ENCODE data around the gene PIP4K2A. TPM values are rescaled to one million over a fixed set of nuclear protein-coding genes. Genes with fewer than 3 reads are reported as not detected.

PIP4K2A gene
- total RNA-seq, 2 donors from 2014 or later, result 13.2 to 17.4 TPM

Other genes with a start within 250 kb of the PIP4K2A start
- 1 to 10 TPM in 1 of 2 donors, not detected in 1; 5.0 TPM for gene ARMC3, start 213.5 kb upstream of the PIP4K2A start, total RNA-seq

All from prostate gland (tissue), 2 donors.